Natural killer cell (primary cell): ENCODE measurements around the gene UBE2R2. TPM values are rescaled to one million over a fixed set of nuclear protein-coding genes. Genes with fewer than 3 reads are reported as not detected.
A peak's percentile ranks its signal among the peaks of the same experiment; 100 is the strongest.
"Not testable (repeated sequence)": the region's sequence is repeated elsewhere in the genome, so short reads cannot be mapped to it uniquely, and the experiment has no call there.

Experiments
- ATAC-seq, 3 donors: fragments of 150-1000 bp in 2 of 3; fragments of 200-7000 bp in 1 of 3; cut with Tn5 transposase; 1 replicate in 1 of 3; 2 replicates in 2 of 3; pipeline ENCODE4 v1.10.0; 2021; ENCODE audit warnings: mild to moderate bottlenecking in 2 of 3, moderate library complexity in 2 of 3
- DNase-seq, 2 donors: peaks; one replicate each; pipeline versions ENCODE4 v3.0.0 to v3.0.0-alpha.2; 2013 to 2021; ENCODE audit warnings: mixed read lengths in 1 of 2
- H3K27ac ChIP-seq: one replicate; pipeline ENCODE4 v1.5.1; 2013; ENCODE audit warnings: mild to moderate bottlenecking, low read length
- H3K27me3 ChIP-seq: one replicate; pipeline ENCODE4 v1.6.1; 2013; ENCODE audit warnings: low read length; ENCODE audit not compliant: control insufficient read depth, insufficient read depth
- H3K36me3 ChIP-seq: one replicate; pipeline ENCODE4 v1.6.1; 2013; ENCODE audit warnings: low read length; ENCODE audit not compliant: control insufficient read depth, insufficient read depth
- H3K4me1 ChIP-seq: one replicate; pipeline ENCODE4 v1.6.1; 2013; ENCODE audit warnings: low read length; ENCODE audit not compliant: control insufficient read depth, insufficient read depth
- H3K4me3 ChIP-seq: one replicate; pipeline ENCODE4 v1.5.1; 2013; ENCODE audit warnings: low read length
- H3K9me3 ChIP-seq: one replicate; pipeline ENCODE4 v1.6.1; 2013; ENCODE audit warnings: low read length; ENCODE audit not compliant: control insufficient read depth, insufficient read depth
- H3K27ac Mint-ChIP-seq, 2 donors: one replicate each; pipeline ENCODE4 v1.8.0; 2022; ENCODE audit warnings: mild to moderate bottlenecking in 2 of 2, mixed read lengths in 2 of 2, moderate library complexity in 1 of 2
- H3K27me3 Mint-ChIP-seq, 2 donors: one replicate each; pipeline ENCODE4 v1.8.0; 2022; ENCODE audit warnings: low read depth in 2 of 2, mixed read lengths in 2 of 2
- H3K36me3 Mint-ChIP-seq: one replicate; pipeline ENCODE4 v1.8.0; 2022; ENCODE audit warnings: mixed read lengths
- H3K4me1 Mint-ChIP-seq, 2 donors: one replicate each; pipeline ENCODE4 v1.8.0; 2022; ENCODE audit warnings: mixed read lengths in 2 of 2
- H3K4me3 Mint-ChIP-seq: one replicate; pipeline ENCODE4 v1.8.0; 2022; ENCODE audit warnings: mild to moderate bottlenecking, moderate library complexity, mixed read lengths
- H3K9me3 Mint-ChIP-seq, 2 donors: one replicate each; pipeline ENCODE4 v1.8.0; 2022; ENCODE audit warnings: mixed read lengths in 2 of 2
- WGBS: methylation state at CpG from one replicate; pipeline ENCODE4 v1.1.7; 2013; ENCODE audit warnings: missing lambda C conversion rate; ENCODE audit not compliant: insufficient coverage; 5-methylcytosine and 5-hydroxymethylcytosine counted together
- intact Hi-C: fragments of 100-400 bp; cut with micrococcal nuclease; formaldehyde crosslinking; loops from one replicate; pipeline ENCODE4 v1.14.2; 2022
- total RNA-seq, 4 donors: library from RNA; stranded (reverse); fragments of 120-200 nt in 1 of 4; gene quantifications; one replicate each; pipeline versions ENCODE4 v1.2.3 to v1.2.4, GENCODE V29; 2013 to 2022
- TF ChIP-seq, protein P1 (sequence below): fragments of 200-600 bp; IDR thresholded peaks from one replicate; pipeline ENCODE4 v1.8.0; 2022; ENCODE audit warnings: antibody characterized with exemption

Gene UBE2R2
- total RNA-seq, 3 donors from 2014 or later (not counting 1 experiment from before 2014, with no cell fraction given): 31.2 to 36.0 (median 31.9) TPM

DNA sequence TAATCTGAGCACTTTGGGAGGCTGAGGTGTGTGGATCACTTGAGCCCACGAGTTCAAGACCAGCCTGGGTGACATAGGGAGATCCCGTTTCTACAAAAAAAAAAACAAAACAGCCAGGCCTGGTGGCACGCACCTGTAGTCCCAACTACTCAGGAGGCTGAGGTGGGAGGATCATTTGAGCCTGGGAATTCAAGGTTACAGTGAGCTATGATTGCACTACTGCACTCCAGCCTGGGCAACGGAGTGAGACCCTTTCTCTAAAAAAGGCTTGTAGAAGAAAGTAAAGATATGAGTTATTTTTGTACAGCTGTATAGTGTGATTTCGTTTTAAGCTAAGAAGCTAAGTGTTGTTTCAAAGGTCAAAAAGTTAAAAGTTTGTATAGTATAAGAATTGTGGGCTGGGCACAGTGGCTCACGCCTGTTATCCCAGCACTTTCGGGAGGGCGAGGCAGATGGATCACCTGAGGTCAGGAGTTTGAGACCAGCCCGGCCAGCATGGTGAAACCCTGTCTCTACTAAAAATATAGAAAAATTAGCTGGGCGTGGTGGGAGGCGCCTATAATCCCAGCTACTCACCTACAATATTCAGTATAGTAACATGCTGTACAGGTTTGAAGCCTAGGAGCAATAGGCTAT, 18.8 kb downstream of the UBE2R2 start:
- Mint-ChIP-seq H3K27me3 (no peaks in the 10 kb centered on the region), H3K27ac (peak overlapping the region; percentile 18 to 33), H3K9me3 (no peaks in the 10 kb centered on the region), H3K4me1 (peaks cover 40 to 45% of the 10 kb centered on the region in 2 donors), H3K4me3 (no peak overlapping the region), H3K36me3 (no peaks in the 10 kb centered on the region)
- H3K36me3 ChIP-seq: no peaks in the 10 kb centered on the region
- TF ChIP-seq, protein P1, sequence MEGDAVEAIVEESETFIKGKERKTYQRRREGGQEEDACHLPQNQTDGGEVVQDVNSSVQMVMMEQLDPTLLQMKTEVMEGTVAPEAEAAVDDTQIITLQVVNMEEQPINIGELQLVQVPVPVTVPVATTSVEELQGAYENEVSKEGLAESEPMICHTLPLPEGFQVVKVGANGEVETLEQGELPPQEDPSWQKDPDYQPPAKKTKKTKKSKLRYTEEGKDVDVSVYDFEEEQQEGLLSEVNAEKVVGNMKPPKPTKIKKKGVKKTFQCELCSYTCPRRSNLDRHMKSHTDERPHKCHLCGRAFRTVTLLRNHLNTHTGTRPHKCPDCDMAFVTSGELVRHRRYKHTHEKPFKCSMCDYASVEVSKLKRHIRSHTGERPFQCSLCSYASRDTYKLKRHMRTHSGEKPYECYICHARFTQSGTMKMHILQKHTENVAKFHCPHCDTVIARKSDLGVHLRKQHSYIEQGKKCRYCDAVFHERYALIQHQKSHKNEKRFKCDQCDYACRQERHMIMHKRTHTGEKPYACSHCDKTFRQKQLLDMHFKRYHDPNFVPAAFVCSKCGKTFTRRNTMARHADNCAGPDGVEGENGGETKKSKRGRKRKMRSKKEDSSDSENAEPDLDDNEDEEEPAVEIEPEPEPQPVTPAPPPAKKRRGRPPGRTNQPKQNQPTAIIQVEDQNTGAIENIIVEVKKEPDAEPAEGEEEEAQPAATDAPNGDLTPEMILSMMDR: no peak
- no peak overlapping the region for H3K4me3 ChIP-seq
- no peak overlapping the region for H3K27ac ChIP-seq
- ATAC-seq: no peak
- H3K27me3 ChIP-seq: no peaks in the 10 kb centered on the region
- no peaks in the 10 kb centered on the region for H3K9me3 ChIP-seq
- no peak for DNase-seq
- peaks cover 10% of the 10 kb centered on the region for H3K4me1 ChIP-seq
- WGBS: 84% methylated on average over 9 of the region's 11 CpGs
- intact Hi-C loops: no loop called here

DNA sequence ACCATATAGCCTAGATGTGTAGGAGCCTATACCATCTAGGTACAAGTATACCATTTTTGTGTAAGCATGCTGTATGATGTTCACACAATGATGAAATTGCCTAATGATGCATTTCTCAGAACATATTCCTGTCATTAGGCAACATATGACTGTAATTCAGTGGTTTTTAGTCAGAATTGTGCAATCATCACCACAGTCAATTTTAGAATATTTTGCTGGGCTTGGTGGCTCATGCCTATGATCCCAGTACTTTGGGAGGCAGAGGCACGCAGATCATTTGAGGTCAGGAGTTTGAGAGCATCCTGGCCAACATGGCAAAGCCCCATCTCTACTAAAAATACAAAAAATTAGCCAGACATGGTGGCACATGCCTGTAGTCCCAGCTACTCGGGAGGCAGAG, 19.3 kb downstream of the UBE2R2 start:
- H3K9me3 Mint-ChIP-seq, H3K9me3 ChIP-seq, H3K36me3 Mint-ChIP-seq, intact Hi-C loops, H3K27me3 ChIP-seq, H3K27me3 Mint-ChIP-seq, H3K36me3 ChIP-seq, DNase-seq, H3K27ac ChIP-seq, H3K27ac Mint-ChIP-seq, H3K4me3 Mint-ChIP-seq, H3K4me3 ChIP-seq, H3K4me1 ChIP-seq: not testable (repeated sequence)
- ATAC-seq: peak in 2 of 3 donors; percentile 33 to 44
- WGBS: 50% methylated on average over 2 of the region's 2 CpGs
- H3K4me1 Mint-ChIP-seq: peaks cover 42 to 48% of the 10 kb centered on the region in 2 donors

DNA sequence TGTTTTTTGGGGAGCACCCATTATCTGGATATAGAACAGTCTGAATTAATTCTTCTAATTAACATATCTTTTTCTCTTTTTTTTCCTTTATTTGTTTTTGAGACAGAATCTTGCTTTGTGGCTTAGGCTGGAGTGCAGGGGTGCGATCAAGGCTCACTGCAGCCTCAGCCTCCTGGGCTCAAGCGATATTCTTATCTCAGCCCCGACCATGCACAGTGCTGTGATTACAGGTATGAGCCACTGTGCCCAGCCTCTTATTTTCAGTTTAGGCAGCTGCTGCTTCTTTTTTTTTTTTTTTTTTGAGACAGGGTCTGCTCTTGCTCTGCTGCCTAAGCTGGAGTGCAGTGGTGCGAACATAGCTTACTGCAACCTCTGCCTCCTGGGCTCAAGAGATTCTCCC, 20.2 kb downstream of the UBE2R2 start:
- Histone ChIP-seq H3K27me3 (no peaks in the 10 kb centered on the region), H3K4me1 (peaks cover 10% of the 10 kb centered on the region), H3K4me3 (no peak overlapping the region), H3K36me3 (no peaks in the 10 kb centered on the region), H3K9me3 (no peaks in the 10 kb centered on the region), H3K27ac (no peak overlapping the region)
- TF ChIP-seq, protein P1: no peak
- Mint-ChIP-seq H3K4me3 (no peak overlapping the region), H3K9me3 (no peaks in the 10 kb centered on the region), H3K27ac (peak overlapping the region; percentile 41 to 49), H3K27me3 (no peaks in the 10 kb centered on the region), H3K36me3 (no peaks in the 10 kb centered on the region), H3K4me1 (peaks cover 51 to 52% of the 10 kb centered on the region in 2 donors)
- WGBS: 71% methylated on average over 4 of the region's 4 CpGs
- intact Hi-C loops: no loop called here
- ATAC-seq: peak in 1 of 3 donors; percentile 43
- DNase-seq: no peak

DNA sequence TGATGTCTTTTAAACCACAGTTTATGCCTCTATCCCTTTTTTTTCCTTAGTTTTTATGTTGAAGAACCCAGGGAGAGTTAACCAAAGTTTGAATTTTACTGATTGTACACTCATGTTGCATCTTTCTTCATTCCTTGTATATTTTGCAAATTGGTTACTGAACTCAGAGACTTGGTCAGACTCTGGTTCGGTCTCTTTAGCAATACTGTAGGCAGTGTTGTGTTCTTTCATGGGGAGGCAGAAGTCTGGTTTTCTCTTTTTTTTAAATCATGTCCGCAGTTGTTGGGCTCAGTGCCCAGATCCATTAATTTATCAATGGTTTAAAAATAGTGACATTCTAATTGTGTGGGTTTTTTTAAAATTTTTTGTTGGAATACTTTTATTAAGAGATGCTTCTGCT, 23.4 kb downstream of the UBE2R2 start:
- Mint-ChIP-seq H3K27me3 (no peaks in the 10 kb centered on the region), H3K9me3 (no peaks in the 10 kb centered on the region), H3K4me3 (peak overlapping the region; percentile 59), H3K36me3 (no peaks in the 10 kb centered on the region), H3K27ac (peak overlapping the region; percentile 57 to 85), H3K4me1 (peaks cover 47 to 69% of the 10 kb centered on the region in 2 donors)
- intact Hi-C loops: no loop called here
- no peaks in the 10 kb centered on the region for H3K9me3 ChIP-seq
- H3K4me1 ChIP-seq: peaks cover 14% of the 10 kb centered on the region
- TF ChIP-seq, protein P1: no peak
- no peak overlapping the region for H3K27ac ChIP-seq
- no peaks in the 10 kb centered on the region for H3K27me3 ChIP-seq
- no peak overlapping the region for H3K4me3 ChIP-seq
- ATAC-seq: no peak
- H3K36me3 ChIP-seq: no peaks in the 10 kb centered on the region
- DNase-seq: no peak
- 89% methylated on average over 2 of the region's 2 CpGs for WGBS
